Measurements from ENCODE around the gene ADPRH. TPM values are rescaled to one million over a fixed set of nuclear protein-coding genes. Genes with fewer than 3 reads are reported as not detected.

ADPRH gene
- polyA plus RNA-seq, 3 donors = 10.6 to 37.8 (median 31.5) TPM

DNA sequence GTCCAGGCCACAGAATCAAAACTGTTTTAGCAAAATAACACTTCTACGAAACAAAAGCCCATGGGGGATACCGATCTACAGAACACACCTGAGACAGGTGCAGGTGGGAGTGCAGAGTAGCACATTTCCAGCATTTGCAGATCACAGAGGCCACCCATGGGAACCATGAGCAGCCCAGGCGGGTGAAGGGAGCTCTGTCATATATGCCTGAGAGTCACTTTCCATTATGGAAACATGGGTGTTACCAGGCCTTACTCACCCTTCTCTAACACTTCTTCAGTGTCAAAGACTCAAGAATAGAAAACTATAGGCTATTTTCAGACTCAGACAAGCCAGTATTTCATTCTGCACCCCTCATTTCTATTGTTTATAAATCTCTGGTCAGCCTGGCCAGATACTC lies 21.9 kb downstream of the ADPRH start:
- H3K9ac ChIP-seq (ENCODE audit: insufficient read depth, low read length, poor library complexity, severe bottlenecking) = no peak overlapping the region
- DNase-seq = no peak
- no peak overlapping the region for H3K27ac ChIP-seq (ENCODE audit: low read depth in 1 of 2, low read length in 2 of 2)
- peaks cover 0 to 6% (median 2%) of the 10 kb centered on the region in 3 donors for H3K27me3 Mint-ChIP-seq (ENCODE audit: low read depth in 3 of 3)
- TF ChIP-seq, protein P1, sequence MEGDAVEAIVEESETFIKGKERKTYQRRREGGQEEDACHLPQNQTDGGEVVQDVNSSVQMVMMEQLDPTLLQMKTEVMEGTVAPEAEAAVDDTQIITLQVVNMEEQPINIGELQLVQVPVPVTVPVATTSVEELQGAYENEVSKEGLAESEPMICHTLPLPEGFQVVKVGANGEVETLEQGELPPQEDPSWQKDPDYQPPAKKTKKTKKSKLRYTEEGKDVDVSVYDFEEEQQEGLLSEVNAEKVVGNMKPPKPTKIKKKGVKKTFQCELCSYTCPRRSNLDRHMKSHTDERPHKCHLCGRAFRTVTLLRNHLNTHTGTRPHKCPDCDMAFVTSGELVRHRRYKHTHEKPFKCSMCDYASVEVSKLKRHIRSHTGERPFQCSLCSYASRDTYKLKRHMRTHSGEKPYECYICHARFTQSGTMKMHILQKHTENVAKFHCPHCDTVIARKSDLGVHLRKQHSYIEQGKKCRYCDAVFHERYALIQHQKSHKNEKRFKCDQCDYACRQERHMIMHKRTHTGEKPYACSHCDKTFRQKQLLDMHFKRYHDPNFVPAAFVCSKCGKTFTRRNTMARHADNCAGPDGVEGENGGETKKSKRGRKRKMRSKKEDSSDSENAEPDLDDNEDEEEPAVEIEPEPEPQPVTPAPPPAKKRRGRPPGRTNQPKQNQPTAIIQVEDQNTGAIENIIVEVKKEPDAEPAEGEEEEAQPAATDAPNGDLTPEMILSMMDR (IDR thresholded peaks at IDR 0.05) = no peak
- H3K79me2 ChIP-seq (ENCODE audit: insufficient read depth, low read length) = no peaks in the 10 kb centered on the region
- H3K4me1 ChIP-seq (ENCODE audit: control insufficient read depth in 1 of 2, insufficient read depth in 2 of 2, low read length in 2 of 2) = peaks cover 11 to 14% of the 10 kb centered on the region in 2 donors
- H4K20me1 ChIP-seq (ENCODE audit: insufficient read depth, low read length) = no peaks in the 10 kb centered on the region
- H3K4me3 ChIP-seq (replicated peaks in 1 of 3; ENCODE audit: low read depth in 2 of 3, low read length in 3 of 3) = no peak overlapping the region
- H3K9me3 ChIP-seq (replicated peaks in 1 of 2; ENCODE audit: control insufficient read depth in 1 of 2, insufficient read depth in 1 of 2, low read length in 2 of 2) = no peaks in the 10 kb centered on the region
- no peaks in the 10 kb centered on the region for H3K36me3 ChIP-seq (replicated peaks in 1 of 2; ENCODE audit: control insufficient read depth in 1 of 2, insufficient read depth in 2 of 2, low read length in 2 of 2)
- H3K9me3 Mint-ChIP-seq = no peaks in the 10 kb centered on the region
- H3K4me1 Mint-ChIP-seq = peaks cover 16% of the 10 kb centered on the region
- 100% methylated on average over 1 of the region's 3 CpGs for WGBS (ENCODE audit: insufficient coverage)
- no peak overlapping the region for H3K27ac Mint-ChIP-seq
- H3K4me3 Mint-ChIP-seq = no peak overlapping the region
- H3K4me2 ChIP-seq (replicated peaks; ENCODE audit: extremely low read depth, low read length, poor library complexity, severe bottlenecking) = no peak overlapping the region
- H3K27me3 ChIP-seq (ENCODE audit: control insufficient read depth in 2 of 2, insufficient read depth in 2 of 2, low read length in 2 of 2) = no peaks in the 10 kb centered on the region
- intact Hi-C loops (cut with micrococcal nuclease) = no loop called here
- peak overlapping the region; percentile 18 for H2AFZ ChIP-seq (ENCODE audit: insufficient read depth, low read depth, low read length, poor library complexity, severe bottlenecking)
- no peaks in the 10 kb centered on the region for H3K36me3 Mint-ChIP-seq

GRCh38 chr3:119602676-119603075 lies 23.4 kb downstream of the ADPRH start:
- Mint-ChIP-seq H3K27ac (peak overlapping the region in 1 of 7 donors; percentile 56), H3K36me3 (no peaks in the 10 kb centered on the region), H3K4me3 (no peak overlapping the region), H3K9me3 (no peaks in the 10 kb centered on the region), H3K4me1 (peaks cover 4% of the 10 kb centered on the region), H3K27me3 (ENCODE audit: low read depth in 3 of 3) (peaks cover 0 to 5% (median 3%) of the 10 kb centered on the region in 3 donors)
- H3K9ac ChIP-seq (ENCODE audit: insufficient read depth, low read length, poor library complexity, severe bottlenecking) = no peak overlapping the region
- no peaks in the 10 kb centered on the region for H3K79me2 ChIP-seq (ENCODE audit: insufficient read depth, low read length)
- no peak overlapping the region for H2AFZ ChIP-seq (ENCODE audit: insufficient read depth, low read depth, low read length, poor library complexity, severe bottlenecking)
- H4K20me1 ChIP-seq (ENCODE audit: insufficient read depth, low read length) = no peaks in the 10 kb centered on the region
- no peaks in the 10 kb centered on the region for H3K4me1 ChIP-seq (ENCODE audit: control insufficient read depth in 1 of 2, insufficient read depth in 2 of 2, low read length in 2 of 2)
- TF ChIP-seq, protein P1 (IDR thresholded peaks at IDR 0.05) = no peak
- no peak overlapping the region for H3K4me2 ChIP-seq (replicated peaks; ENCODE audit: extremely low read depth, low read length, poor library complexity, severe bottlenecking)
- 8% methylated on average over 1 of the region's 1 CpG for WGBS (ENCODE audit: insufficient coverage)
- no peaks in the 10 kb centered on the region for H3K9me3 ChIP-seq (replicated peaks in 1 of 2; ENCODE audit: control insufficient read depth in 1 of 2, insufficient read depth in 1 of 2, low read length in 2 of 2)
- no peaks in the 10 kb centered on the region for H3K27me3 ChIP-seq (ENCODE audit: control insufficient read depth in 2 of 2, insufficient read depth in 2 of 2, low read length in 2 of 2)
- DNase-seq = no peak
- H3K36me3 ChIP-seq (replicated peaks in 1 of 2; ENCODE audit: control insufficient read depth in 1 of 2, insufficient read depth in 2 of 2, low read length in 2 of 2) = no peaks in the 10 kb centered on the region
- no peak overlapping the region for H3K27ac ChIP-seq (ENCODE audit: low read depth in 1 of 2, low read length in 2 of 2)
- H3K4me3 ChIP-seq (replicated peaks in 1 of 3; ENCODE audit: low read depth in 2 of 3, low read length in 3 of 3) = no peak overlapping the region
- intact Hi-C loops (cut with micrococcal nuclease) = no loop called here

Data from CD14-positive monocyte (primary cell).